K562 (cell line): Measurements from ENCODE around the gene TENM4.
A peak's percentile ranks its signal among the peaks of the same experiment; 100 is the strongest.

Source experiments
- BRCA1 ChIP-seq, 2 experiments: fragments of 450-650 bp in 1 of 2; sonication (generic) in 1 of 2; formaldehyde crosslinking in 1 of 2; IDR thresholded peaks; 2 replicates each; pipeline versions ENCODE4 v1.5.0 to v1.6.1; 2017 to 2020; ENCODE audit warnings: mild to moderate bottlenecking in 1 of 2, missing genetic modification reagents in 1 of 2
- CREM ChIP-seq: IDR thresholded peaks from 2 replicates; pipeline ENCODE4 v1.6.1; 2014; ENCODE audit warnings: antibody characterized with exemption, low read depth
- CTCF ChIP-seq, 3 experiments: IDR thresholded peaks in 2 of 3; conservative IDR thresholded peaks in 1 of 3; 2 replicates each; pipeline ENCODE4 v1.5.1; 2011 to 2012; ENCODE audit warnings: low read length in 3 of 3, mild to moderate bottlenecking in 3 of 3, control low read depth in 2 of 3, improper control_type of control experiment in 1 of 3, inconsistent platforms in 1 of 3, low read depth in 1 of 3, mixed read lengths in 1 of 3, moderate library complexity in 1 of 3; ENCODE audit not compliant: insufficient read depth in 2 of 3
- E2F4 ChIP-seq: sonication (generic); formaldehyde crosslinking; IDR thresholded peaks from 2 replicates; pipeline ENCODE4 v1.8.0; 2022; ENCODE audit warnings: mild to moderate bottlenecking, low read depth, missing genetic modification reagents
- HCFC1 ChIP-seq: IDR thresholded peaks from 2 replicates; pipeline ENCODE4 v1.6.1; 2012; ENCODE audit warnings: low read depth, low read length, improper control_type of control experiment
- JUNB ChIP-seq: fragments of 450-650 bp; formaldehyde crosslinking; conservative IDR thresholded peaks from 2 replicates; pipeline ENCODE4 v1.4.0; 2020; ENCODE audit warnings: mild to moderate bottlenecking
- MAX ChIP-seq: sonication (generic); formaldehyde crosslinking; IDR thresholded peaks from 2 replicates; pipeline ENCODE4 v1.9.0; 2022; ENCODE audit warnings: mild to moderate bottlenecking, missing genetic modification reagents
- NRF1 ChIP-seq, 2 experiments: fragments of 450-650 bp; IDR thresholded peaks in 1 of 2; conservative IDR thresholded peaks in 1 of 2; 2 replicates each; pipeline ENCODE4 v1.6.1; 2014; ENCODE audit warnings: mild to moderate bottlenecking in 2 of 2
- PHB2 ChIP-seq: fragments of 450-650 bp; IDR thresholded peaks from 2 replicates; pipeline ENCODE4 v1.6.1; 2017; ENCODE audit warnings: low read depth
- REST ChIP-seq, 2 experiments: fragments of 450-650 bp; formaldehyde crosslinking in 1 of 2; IDR thresholded peaks; 2 replicates each; pipeline versions ENCODE4 v1.4.0 to v1.6.1; 2014 to 2020; ENCODE audit warnings: mild to moderate bottlenecking in 2 of 2, borderline replicate concordance in 1 of 2, low read depth in 1 of 2
- SP1 ChIP-seq: sonication (generic); formaldehyde crosslinking; IDR thresholded peaks from 2 replicates; pipeline ENCODE4 v1.8.1; 2022; ENCODE audit warnings: mild to moderate bottlenecking, missing genetic modification reagents
- STAT5B ChIP-seq: fragments of 250-450 bp; sonication (Bioruptor Pico); IDR thresholded peaks from 2 replicates; pipeline ENCODE4 v1.8.0; 2021; ENCODE audit warnings: mild to moderate bottlenecking, inconsistent platforms
- ZNF24 ChIP-seq: fragments of 450-650 bp; IDR thresholded peaks from 2 replicates; pipeline ENCODE4 v1.6.1; 2016
- ZNF75A ChIP-seq: fragments of 450-650 bp; formaldehyde crosslinking; IDR thresholded peaks from 2 replicates; pipeline ENCODE4 v1.4.0; 2020; ENCODE audit warnings: mild to moderate bottlenecking

- TF ChIP-seq SP1 (CRISPR knock-in tag), result no peak
- no peak for TF ChIP-seq JUNB (CRISPR knock-in tag)
- no peak for TF ChIP-seq BRCA1 (IDR thresholded peaks at IDR 0.05)
- TF ChIP-seq BRCA1 (CRISPR knock-in tag; IDR thresholded peaks at IDR 0.05), result no peak
- no peak for TF ChIP-seq HCFC1
- no peak for TF ChIP-seq CTCF (IDR thresholded peaks at IDR 0.05 in 2 of 3, conservative IDR thresholded peaks at IDR 0.05 in 1 of 3; ENCODE audit: insufficient read depth in 2 of 3, low read depth in 1 of 3, low read length in 3 of 3)
- TF ChIP-seq STAT5B (CRISPR knock-in tag), result no peak
- TF ChIP-seq CREM, result 0 out of 2 replicates have a peak, but pooled peaks have one; percentile 8
- TF ChIP-seq ZNF24, result no peak
- TF ChIP-seq PHB2, result no peak
- no peak for TF ChIP-seq ZNF75A (CRISPR knock-in tag)
- TF ChIP-seq REST (IDR thresholded peaks at IDR 0.05; ENCODE audit: borderline replicate concordance), result no peak
- TF ChIP-seq REST (CRISPR knock-in tag; IDR thresholded peaks at IDR 0.05; ENCODE audit: low read depth), result no peak
- no peak for TF ChIP-seq MAX (CRISPR knock-in tag)
- no peak for TF ChIP-seq NRF1 (conservative IDR thresholded peaks at IDR 0.05 in 1 of 2, IDR thresholded peaks at IDR 0.05 in 1 of 2)
- no peak for TF ChIP-seq E2F4 (CRISPR knock-in tag)
Measured at GRCh38 chr11:78943841-78944240, 497.0 kb downstream of the TENM4 start.
